ENCODE results near the gene FCRL5.

FCRL5 gene

GRCh38 chr1:157551694-157552693 lies at the start of gene FCRL5:
TSS of gene FCRL5 (minus strand) at chr1:157552515. CDS start at chr1:157552362, 153 bp downstream.
- H3K27ac ChIP-seq, result no peak within 1 kb of the TSS
- TF ChIP-seq CTCF (IDR thresholded peaks at IDR 0.05) (no peak), ZFX (IDR thresholded peaks at IDR 0.05; ENCODE audit: borderline replicate concordance) (no peak)

GRCh38 chr1:157600236-157600635 lies 47.9 kb upstream of the FCRL5 start:
- TF ChIP-seq CTCF (IDR thresholded peaks at IDR 0.05) (no peak), ZFX (IDR thresholded peaks at IDR 0.05; ENCODE audit: borderline replicate concordance) (no peak)
- no peak overlapping the region for H3K27ac ChIP-seq

GRCh38 chr1:157597959-157598667 lies 45.8 kb upstream of the FCRL5 start, which contains the start of gene FCRL4:
TSS of gene FCRL4 (minus strand) at chr1:157598085. CDS start at chr1:157597944, 141 bp downstream.
- TF ChIP-seq CTCF (IDR thresholded peaks at IDR 0.05), result no peak
- no peak for TF ChIP-seq ZFX (IDR thresholded peaks at IDR 0.05; ENCODE audit: borderline replicate concordance)
- H3K27ac ChIP-seq, result no peak within 1 kb of the TSS

GRCh38 chr1:157596384-157596783 lies 44.1 kb upstream of the FCRL5 start:
- TF ChIP-seq CTCF (IDR thresholded peaks at IDR 0.05) (no peak), ZFX (IDR thresholded peaks at IDR 0.05; ENCODE audit: borderline replicate concordance) (no peak)
- no peak overlapping the region for H3K27ac ChIP-seq

- TF ChIP-seq CTCF (IDR thresholded peaks at IDR 0.05) (no peak), ZFX (IDR thresholded peaks at IDR 0.05; ENCODE audit: borderline replicate concordance) (no peak)
- H3K27ac ChIP-seq, result no peak overlapping the region
These were observed 43.0 kb upstream of the FCRL5 start for GRCh38 chr1:157595356-157595755.

- TF ChIP-seq ZFX (IDR thresholded peaks at IDR 0.05; ENCODE audit: borderline replicate concordance) (no peak), CTCF (IDR thresholded peaks at IDR 0.05) (no peak)
These were observed 33.7 kb upstream of the FCRL5 start for GRCh38 chr1:157585984-157586383.

More at GRCh38 chr1:157585984-157586383, 33.7 kb upstream of the FCRL5 start:
- H3K27ac ChIP-seq, result no peak overlapping the region
